Stimulated activated CD4-positive, alpha-beta T cell treated with anti-CD3 and anti-CD28 coated beads, Interleukin-2, amount 100 ng/mL, for 24 hours (primary cell): ENCODE data around the gene GPR32.
"Not testable (repeated sequence)": the region's sequence is repeated elsewhere in the genome, so short reads cannot be mapped to it uniquely, and the experiment has no call there.

Experiments used
- DNase-seq, 2 donors: peaks; one replicate each; pipeline ENCODE4 v3.0.0-alpha.2; 2020

GPR32 gene

DNA sequence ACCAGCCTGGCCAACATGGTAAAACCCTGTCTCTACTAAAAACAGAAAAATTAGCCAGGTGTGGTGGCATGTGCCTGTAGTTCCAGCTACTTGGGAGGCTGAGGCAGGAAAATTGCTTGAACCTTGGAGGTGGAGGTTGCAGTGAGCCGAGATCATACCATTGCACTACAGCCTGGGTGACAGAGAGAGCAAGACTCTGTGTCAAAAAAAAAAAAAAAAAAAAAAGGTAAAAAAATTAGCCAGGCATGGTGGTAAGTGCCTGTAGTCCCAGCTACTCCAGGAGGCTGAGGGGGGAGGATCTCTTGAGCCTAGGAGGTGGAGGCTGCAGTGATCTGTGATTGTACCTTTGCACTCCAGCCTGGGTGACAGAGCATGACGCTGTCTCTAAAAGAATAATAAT is at the start of gene GPR32:
Gene GPR32, plus strand, starts transcription at position 301 of the 400 bp plus-strand sequence. CDS start 137 bp downstream, outside the sequence.
- not testable (repeated sequence) for DNase-seq

DNA sequence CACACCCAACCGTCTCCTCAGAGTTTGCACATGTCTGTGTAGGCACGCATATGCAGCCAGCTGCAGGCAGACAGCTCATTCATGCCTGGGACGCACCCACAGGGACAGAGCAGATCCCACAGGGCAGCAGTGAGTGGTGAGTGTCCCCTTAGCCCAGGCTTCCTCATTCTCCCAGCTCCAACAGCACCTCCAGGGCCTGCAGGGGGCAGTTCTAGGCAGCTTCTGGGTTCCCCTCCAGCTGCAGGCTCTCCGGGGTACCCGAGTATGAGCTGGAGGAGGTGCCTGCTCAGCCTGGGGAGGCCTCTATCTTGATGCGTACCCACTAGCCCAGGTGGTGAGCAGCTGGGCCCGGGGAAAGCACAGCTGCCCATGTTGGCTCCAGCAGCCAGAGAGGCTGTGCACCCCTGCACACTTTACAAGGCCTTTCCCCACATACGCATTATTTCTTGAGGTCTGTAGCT is 49.3 kb upstream of the GPR32 start:
- no peak for DNase-seq

DNA sequence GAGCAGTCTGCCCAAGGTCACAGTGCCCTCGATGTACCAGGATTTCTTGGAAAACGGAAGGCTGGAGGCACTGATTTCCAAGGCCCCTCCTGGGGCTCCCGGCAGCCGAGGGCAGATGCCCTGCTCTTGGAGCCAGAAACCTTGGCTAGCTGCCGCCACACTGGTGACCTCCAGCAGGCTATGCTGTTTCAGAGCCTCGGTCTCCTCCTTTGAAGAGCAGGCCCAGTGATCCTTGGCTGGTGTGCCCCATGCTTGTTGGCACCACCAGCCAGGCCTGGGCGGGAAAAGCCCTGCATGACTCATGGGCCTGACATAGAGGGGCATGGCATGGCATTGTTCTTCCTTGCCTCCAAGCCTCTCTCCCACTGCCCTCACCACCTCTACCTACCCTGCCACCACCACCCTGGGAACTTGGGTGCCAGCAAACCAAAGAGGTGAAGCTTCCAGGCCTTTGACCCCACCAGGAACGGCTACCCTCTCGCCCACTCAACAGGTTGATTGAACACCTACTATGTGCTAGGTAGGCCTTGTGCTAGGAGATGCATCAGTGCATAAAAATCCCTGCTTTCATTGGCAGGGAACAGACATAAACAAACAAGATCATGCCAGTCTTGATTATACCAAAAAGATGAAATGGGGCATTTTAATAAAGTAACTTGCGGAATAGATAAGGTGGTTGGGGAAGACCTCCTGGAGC is 48.7 kb upstream of the GPR32 start:
- no peak for DNase-seq

DNA sequence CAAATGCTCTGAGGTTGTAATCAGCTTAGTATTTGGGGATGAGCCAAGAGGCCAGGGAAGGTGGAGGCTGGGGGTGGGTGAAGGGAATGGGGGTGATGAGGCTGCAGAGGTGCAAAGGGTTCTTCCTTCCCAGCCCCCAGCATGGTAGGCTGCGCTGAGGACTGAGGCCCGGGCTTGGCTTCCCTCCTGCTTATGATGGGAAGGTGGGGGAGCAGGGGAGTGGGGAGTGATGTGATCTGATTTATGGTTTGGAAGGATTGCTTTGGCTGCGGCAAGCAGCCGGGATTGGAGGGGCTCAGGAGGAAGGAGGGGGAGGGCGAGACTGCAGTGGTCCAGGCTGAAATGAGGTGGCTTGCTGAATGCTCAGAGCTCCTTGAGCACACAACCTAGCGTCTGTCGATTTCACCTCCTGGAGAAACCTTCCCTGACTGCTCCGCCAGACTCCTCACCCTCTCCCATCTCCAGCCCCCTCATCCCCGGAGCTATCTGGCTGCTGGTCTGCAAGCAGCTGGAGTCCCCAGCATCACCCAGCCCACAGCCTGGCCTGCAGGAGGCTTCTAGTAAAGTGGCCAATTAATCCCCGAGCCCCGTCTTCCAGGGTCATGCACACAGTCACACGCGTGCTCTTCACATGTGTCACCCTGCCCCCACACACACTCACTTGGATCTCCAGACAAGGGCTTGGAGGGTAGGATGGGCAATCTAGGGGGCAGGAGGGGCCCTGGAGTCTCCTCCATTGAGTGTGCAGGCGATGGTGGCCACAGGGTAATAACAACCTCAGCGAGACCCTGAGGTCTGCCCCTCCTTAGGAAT is 47.9 kb upstream of the GPR32 start:
- no peak for DNase-seq

GRCh38 chr19:50723069-50723468 is 47.2 kb upstream of the GPR32 start, which contains the start of gene CLEC11A:
Gene CLEC11A, plus strand, starts transcription at chr19:50723364. Its CDS starts 162 bp downstream, at chr19:50723526.
- DNase-seq = no peak

DNA sequence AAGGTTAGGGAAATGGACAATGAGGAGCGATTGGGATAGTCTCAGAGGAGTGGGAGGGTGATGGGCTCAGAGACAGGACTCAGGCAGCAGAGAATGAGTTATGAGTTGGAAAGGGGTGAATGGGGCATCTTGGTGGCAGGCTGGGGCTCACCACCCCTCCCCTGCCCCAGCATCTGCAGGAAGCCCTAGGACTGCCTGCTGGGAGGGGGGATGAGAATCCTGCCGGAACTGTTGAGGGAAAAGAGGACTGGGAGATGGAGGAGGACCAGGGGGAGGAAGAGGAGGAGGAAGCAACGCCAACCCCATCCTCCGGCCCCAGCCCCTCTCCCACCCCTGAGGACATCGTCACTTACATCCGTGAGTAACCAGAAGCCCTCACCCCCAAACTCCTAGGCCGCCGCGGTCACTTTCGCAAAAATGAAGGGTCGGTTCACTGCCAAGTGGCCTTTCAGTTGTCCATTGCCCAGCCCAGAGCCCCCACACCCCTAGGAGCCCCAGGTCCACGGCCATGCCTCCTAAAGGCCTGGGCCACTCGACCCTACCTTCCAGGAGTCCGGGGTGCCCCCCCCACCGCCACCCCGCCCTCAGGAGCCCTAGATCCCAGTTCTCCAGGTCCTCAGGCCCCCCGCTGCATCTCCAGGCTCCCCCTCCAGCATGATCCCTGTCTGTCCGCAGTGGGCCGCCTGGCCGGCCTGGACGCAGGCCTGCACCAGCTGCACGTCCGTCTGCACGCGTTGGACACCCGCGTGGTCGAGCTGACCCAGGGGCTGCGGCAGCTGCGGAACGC is 46.3 kb upstream of the GPR32 start:
- no peak for DNase-seq

GRCh38 chr19:50724522-50725217 is 45.6 kb upstream of the GPR32 start:
- DNase-seq = peak; percentile 90 to 97

DNA sequence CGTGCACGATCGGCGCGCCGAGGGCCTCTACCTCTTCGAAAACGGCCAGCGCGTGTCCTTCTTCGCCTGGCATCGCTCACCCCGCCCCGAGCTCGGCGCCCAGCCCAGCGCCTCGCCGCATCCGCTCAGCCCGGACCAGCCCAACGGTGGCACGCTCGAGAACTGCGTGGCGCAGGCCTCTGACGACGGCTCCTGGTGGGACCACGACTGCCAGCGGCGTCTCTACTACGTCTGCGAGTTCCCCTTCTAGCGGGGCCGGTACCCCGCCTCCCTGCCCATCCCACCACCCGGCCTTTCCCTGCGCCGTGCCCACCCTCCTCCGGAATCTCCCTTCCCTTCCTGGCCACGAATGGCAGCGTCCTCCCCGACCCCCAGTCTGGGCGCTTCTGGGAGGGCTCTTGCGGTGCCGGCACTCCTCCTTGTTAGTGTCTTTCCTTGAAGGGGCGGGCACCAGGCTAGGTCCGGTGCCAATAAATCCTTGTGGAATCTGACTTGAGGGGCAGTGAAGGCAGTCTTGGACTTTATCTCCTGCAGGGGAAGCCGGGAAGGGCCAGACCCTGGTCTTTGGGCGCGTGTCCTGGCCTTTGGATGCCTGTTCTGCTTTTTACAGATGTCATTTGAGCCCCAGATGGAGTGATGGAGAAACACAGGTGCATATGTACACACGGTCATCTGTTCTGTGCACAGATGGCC is 44.9 kb upstream of the GPR32 start:
- no peak for DNase-seq

DNA sequence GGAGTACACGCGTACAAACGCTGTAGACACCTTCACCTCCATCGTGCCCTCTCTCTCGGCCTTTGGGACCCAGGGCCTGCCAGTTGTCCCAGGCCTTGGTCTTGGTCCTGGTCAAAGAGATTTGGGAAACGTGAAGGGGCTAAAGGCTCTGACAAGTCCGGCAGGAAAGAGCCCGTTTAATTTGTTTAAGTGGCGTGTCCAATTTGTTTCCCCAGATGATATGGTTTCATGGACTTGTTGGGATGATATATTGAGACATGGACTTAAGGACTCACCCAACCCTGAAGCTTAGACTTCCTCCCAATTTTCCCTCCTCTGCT is 44.4 kb upstream of the GPR32 start:
- no peak for DNase-seq

GRCh38 chr19:50728084-50728737 is 42.1 kb upstream of the GPR32 start:
- DNase-seq = peak; percentile 70 to 87

GRCh38 chr19:50729894-50730293 is 40.4 kb upstream of the GPR32 start:
- DNase-seq = no peak

DNA sequence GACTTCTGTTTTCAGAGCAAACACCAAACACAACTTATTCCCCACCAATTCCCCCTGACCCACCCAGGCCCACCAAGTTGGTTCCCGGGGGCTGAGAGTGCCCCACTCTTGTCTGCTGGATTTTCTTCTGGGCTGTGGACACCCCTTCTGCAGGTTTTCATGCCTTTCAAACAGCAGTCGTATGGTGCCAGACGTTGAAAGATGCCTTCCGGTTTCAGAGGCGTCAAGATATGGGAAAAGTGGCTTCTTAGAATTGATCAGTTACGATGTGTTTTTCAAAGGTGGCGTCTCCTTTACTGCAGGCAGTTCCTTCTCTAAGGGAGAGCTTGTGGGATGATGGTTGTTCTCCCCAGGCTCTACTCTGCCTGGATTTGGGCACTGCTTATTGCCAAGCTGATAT is 34.4 kb upstream of the GPR32 start:
- no peak for DNase-seq

GRCh38 chr19:50736338-50736737 is 33.9 kb upstream of the GPR32 start:
- DNase-seq = no peak

DNA sequence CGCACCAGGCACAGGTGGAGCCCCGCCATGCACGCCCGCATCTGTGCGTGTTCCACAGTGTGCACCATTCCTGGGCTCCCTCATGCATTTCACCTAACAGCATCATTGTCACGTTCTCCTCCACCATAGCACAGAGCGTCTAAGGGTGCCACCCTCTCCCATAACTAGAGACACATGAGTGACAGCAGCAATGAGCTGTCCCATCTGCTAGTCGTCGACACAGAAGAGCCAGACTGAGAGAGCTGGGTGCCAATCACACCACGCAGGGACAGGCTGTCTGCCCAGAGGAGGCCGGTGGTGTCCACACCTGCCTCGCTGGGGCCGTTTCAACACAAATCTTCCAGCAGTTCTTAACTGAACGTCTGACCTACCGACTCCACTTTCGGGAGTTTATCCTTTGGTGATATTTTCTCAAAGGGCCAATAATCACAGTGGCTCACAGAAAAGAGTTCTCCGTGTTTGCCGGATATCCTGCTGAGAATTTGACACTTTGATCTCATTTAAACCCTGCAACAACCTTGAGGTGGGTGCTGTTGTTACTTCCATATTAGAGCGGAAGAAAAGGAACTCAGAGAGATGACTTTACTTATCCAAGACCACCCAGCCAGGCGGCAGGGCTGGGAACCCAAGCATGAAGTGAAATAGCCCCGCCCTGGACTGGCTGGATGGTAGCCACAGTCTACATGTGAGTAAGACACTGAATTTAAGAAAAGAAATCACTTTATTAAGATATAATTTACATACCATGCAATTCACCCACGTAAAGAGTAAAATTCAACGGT is 30.9 kb upstream of the GPR32 start:
- no peak for DNase-seq

- no peak for DNase-seq
Measured at GRCh38 chr19:50739914-50740426, 30.3 kb upstream of the GPR32 start.

DNA sequence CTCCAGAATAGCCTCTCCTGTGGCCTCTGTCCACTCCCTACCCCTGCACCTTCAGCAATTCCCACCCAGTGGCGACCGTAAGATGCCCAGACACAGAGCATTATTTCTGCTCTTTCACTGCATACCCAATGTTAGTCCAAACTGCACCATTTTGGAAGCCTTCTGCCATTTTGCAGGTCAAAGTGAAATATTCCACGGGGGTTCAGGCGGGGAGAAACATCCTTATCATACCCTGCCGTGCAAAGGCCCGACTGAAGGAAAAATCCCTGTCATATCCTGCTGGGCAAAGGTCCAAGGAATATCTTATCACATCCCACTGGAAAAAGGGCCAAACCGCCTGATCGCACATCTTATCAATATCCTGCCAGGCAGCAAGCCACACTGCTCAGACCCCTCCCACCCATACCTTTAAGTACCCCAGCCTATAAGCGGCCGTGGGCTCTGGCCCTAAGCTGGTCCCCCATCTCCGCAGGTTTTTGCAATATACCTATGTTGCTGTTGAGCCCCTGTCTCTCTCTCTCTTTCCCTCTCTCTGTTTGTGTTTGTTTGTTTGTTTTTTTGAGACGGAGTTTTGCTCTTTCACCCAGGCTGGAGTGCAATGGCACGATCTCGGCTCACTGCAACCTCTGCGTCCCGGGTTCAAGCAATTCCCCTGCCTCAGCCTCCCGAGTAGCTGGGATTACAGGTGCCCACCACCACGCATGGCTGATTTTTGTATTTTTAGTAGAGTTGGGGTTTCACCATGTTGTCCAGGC is 28.9 kb upstream of the GPR32 start:
- no peak for DNase-seq

DNA sequence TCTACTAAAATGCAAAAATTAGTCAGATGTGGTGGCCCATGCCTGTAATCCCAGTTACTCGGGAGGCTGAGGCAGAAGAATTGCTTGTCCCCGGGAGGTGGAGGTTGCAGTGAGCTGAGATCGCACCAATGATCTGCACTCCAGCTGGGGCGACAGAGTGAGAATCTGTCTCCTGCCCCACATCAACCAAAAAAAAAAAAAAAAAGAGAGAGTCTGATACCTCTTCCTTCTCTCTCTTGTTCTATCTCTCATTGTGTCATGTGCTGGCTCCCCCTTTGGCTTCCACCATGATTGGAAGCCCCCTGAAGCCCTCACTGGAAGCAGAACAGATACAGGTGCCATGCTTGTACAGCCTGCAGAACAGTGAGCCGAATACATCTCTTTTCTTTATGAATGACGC is 26.7 kb upstream of the GPR32 start:
- no peak for DNase-seq

DNA sequence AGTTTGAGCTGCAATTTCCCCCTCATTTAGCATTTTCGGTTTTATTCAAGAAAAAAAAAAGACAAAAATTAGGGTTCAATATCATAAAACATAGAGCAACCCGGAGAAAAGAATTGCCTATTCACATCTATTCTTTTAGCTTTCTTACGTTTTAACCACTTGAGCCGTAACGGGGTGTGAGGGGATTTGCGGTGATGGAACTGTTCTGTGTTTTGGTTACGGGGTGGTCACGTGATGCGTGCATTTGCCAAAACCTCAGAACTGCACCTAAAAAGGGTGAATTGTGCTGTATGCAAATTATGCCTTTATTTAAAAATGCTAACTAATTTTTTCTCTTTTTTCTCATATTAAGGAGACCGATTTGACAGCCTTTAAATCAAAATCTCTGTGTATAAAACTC is 25.0 kb upstream of the GPR32 start:
- no peak for DNase-seq

- DNase-seq = not testable (repeated sequence)
Measured at GRCh38 chr19:50747141-50747540, 23.1 kb upstream of the GPR32 start.

- DNase-seq = no peak
Measured at GRCh38 chr19:50749490-50749889, 20.8 kb upstream of the GPR32 start.
